Measurements from ENCODE around the gene MLKL. TPM values are rescaled to one million over a fixed set of nuclear protein-coding genes. Genes with fewer than 3 reads are reported as not detected.

MLKL gene
- total RNA-seq, 6 experiments from 2014 or later = 2.6 to 13.1 (median 6.1) TPM

GRCh38 chr16:74666425-74667254 is 34.0 kb downstream of the MLKL start, which contains the start of gene RFWD3:
Gene RFWD3, minus strand, starts transcription at chr16:74666877. Its CDS starts 5,428 bp downstream, at chr16:74661449.
- intact Hi-C loops (cut with DNase I) = no loop called here
- Histone ChIP-seq H3K27me3 (no peaks in the 10 kb centered on the region), H3K4me1 (peaks cover 0 to 4% (median 0%) of the 10 kb centered on the region in 4 donors), H3K36me3 (peaks cover 0 to 19% (median 0%) of the 10 kb centered on the region in 4 donors), H3K9me3 (no peaks in the 10 kb centered on the region), H3K27ac (peak within 1 kb of the TSS in 2 of 3 donors; percentile 39), H3K4me3 (peak within 1 kb of the TSS; percentile 66 to 75 (median 68))
- 0% methylated on average over 21 of the region's 63 CpGs for WGBS (ENCODE audit: insufficient coverage, low coverage, low lambda C conversion rate, missing lambda C conversion rate)
- ATAC-seq (peak; percentile 100), DNase-seq (peak; percentile 95 to 98 (median 98))
- peak; percentile 61 for TF ChIP-seq POLR2A (IDR thresholded peaks at IDR 0.05)
- TF ChIP-seq, protein P1, sequence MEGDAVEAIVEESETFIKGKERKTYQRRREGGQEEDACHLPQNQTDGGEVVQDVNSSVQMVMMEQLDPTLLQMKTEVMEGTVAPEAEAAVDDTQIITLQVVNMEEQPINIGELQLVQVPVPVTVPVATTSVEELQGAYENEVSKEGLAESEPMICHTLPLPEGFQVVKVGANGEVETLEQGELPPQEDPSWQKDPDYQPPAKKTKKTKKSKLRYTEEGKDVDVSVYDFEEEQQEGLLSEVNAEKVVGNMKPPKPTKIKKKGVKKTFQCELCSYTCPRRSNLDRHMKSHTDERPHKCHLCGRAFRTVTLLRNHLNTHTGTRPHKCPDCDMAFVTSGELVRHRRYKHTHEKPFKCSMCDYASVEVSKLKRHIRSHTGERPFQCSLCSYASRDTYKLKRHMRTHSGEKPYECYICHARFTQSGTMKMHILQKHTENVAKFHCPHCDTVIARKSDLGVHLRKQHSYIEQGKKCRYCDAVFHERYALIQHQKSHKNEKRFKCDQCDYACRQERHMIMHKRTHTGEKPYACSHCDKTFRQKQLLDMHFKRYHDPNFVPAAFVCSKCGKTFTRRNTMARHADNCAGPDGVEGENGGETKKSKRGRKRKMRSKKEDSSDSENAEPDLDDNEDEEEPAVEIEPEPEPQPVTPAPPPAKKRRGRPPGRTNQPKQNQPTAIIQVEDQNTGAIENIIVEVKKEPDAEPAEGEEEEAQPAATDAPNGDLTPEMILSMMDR (IDR thresholded peaks at IDR 0.05) = no peak

DNA sequence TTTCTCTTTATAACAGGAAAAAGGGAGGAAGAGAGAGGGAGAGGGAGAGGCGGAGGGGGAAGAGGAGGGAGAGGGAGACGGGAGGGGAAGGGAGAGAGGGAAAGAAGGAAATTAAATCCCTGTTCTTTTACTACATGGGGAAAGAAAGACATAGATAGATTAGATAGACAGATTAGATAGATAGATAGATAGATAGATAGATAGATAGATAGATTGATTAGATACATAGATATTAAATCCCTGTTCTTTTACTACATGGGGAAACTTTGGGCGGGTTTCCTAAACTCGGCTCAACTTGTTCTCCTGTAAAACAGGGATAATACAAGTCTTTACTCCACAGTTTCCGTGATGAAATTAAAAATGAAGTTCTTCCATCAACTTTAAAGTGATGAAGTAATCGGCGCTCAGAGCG is 34.6 kb downstream of the MLKL start:
- intact Hi-C loops (cut with DNase I) = no loop called here
- H3K4me3 ChIP-seq = peak overlapping the region; percentile 66 to 75 (median 68)
- TF ChIP-seq POLR2A (IDR thresholded peaks at IDR 0.05) = no peak
- TF ChIP-seq, protein P1 (IDR thresholded peaks at IDR 0.05) = no peak
- H3K9me3 ChIP-seq = no peaks in the 10 kb centered on the region
- H3K27me3 ChIP-seq = no peaks in the 10 kb centered on the region
- H3K4me1 ChIP-seq = peaks cover 0 to 4% (median 0%) of the 10 kb centered on the region in 4 donors
- 10% methylated on average over 6 of the region's 8 CpGs for WGBS (ENCODE audit: insufficient coverage, low coverage, low lambda C conversion rate, missing lambda C conversion rate)
- no peak for DNase-seq
- H3K27ac ChIP-seq = peak overlapping the region in 2 of 3 donors; percentile 39
- no peak for ATAC-seq
- peaks cover 0 to 21% (median 0%) of the 10 kb centered on the region in 4 donors for H3K36me3 ChIP-seq

DNA sequence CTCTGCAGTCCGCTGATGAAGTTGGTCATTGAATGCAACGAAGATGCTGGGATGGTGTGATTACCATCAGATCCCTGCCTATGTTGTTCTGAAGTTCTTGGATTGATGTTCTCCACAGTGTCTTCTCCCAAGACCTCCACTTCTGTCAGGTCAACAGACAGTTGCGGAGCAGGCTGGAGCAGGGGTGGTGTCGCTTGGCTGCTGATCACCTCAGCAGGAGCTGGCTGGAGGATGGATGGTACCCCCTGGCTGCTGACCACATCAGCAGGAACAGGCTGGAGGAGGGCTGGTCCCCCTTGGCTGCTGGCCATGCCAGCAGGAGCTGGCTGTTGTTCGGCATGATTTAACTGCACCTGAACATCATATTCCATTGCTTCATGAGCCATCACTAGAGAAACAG is 39.6 kb downstream of the MLKL start:
- DNase-seq = no peak
- no peak overlapping the region for H3K27ac ChIP-seq
- 97% methylated on average over 5 of the region's 5 CpGs for WGBS (ENCODE audit: insufficient coverage, low coverage, low lambda C conversion rate, missing lambda C conversion rate)

GRCh38 chr16:74660383-74660782 is 40.3 kb downstream of the MLKL start:
- peaks cover 0 to 8% (median 0%) of the 10 kb centered on the region in 4 donors for H3K4me1 ChIP-seq
- no peak for TF ChIP-seq POLR2A (IDR thresholded peaks at IDR 0.05)
- TF ChIP-seq, protein P1 (IDR thresholded peaks at IDR 0.05) = no peak
- ATAC-seq (no peak), DNase-seq (no peak)
- 95% methylated on average over 4 of the region's 4 CpGs for WGBS (ENCODE audit: insufficient coverage, low coverage, low lambda C conversion rate, missing lambda C conversion rate)
- no peaks in the 10 kb centered on the region for H3K27me3 ChIP-seq
- H3K4me3 ChIP-seq = no peak overlapping the region
- H3K27ac ChIP-seq = no peak overlapping the region
- no peaks in the 10 kb centered on the region for H3K9me3 ChIP-seq
- peaks cover 0 to 42% (median 10%) of the 10 kb centered on the region in 4 donors for H3K36me3 ChIP-seq
- intact Hi-C loops (cut with DNase I) = no loop called here

More for the DNA sequence above, 39.6 kb downstream of the MLKL start:
- H3K27me3 ChIP-seq = no peaks in the 10 kb centered on the region
- TF ChIP-seq, protein P1 (IDR thresholded peaks at IDR 0.05) = no peak
- TF ChIP-seq POLR2A (IDR thresholded peaks at IDR 0.05) = no peak
- peaks cover 0 to 8% (median 0%) of the 10 kb centered on the region in 4 donors for H3K4me1 ChIP-seq
- H3K4me3 ChIP-seq = no peak overlapping the region
- intact Hi-C loops (cut with DNase I) = no loop called here
- H3K9me3 ChIP-seq = no peaks in the 10 kb centered on the region
- no peak for ATAC-seq
- H3K36me3 ChIP-seq = peaks cover 0 to 42% (median 10%) of the 10 kb centered on the region in 4 donors
